HG03571 (cell line): ENCODE data around the gene OOSP1.
"Not testable (repeated sequence)": the region's sequence is repeated elsewhere in the genome, so short reads cannot be mapped to it uniquely, and the experiment has no call there.

Experiments used
- ATAC-seq: cut with Tn5 transposase; IDR thresholded peaks from one replicate; pipeline ENCODE4 v1.9.1; 2021; ENCODE audit not compliant: unreplicated experiment

OOSP1 gene

DNA sequence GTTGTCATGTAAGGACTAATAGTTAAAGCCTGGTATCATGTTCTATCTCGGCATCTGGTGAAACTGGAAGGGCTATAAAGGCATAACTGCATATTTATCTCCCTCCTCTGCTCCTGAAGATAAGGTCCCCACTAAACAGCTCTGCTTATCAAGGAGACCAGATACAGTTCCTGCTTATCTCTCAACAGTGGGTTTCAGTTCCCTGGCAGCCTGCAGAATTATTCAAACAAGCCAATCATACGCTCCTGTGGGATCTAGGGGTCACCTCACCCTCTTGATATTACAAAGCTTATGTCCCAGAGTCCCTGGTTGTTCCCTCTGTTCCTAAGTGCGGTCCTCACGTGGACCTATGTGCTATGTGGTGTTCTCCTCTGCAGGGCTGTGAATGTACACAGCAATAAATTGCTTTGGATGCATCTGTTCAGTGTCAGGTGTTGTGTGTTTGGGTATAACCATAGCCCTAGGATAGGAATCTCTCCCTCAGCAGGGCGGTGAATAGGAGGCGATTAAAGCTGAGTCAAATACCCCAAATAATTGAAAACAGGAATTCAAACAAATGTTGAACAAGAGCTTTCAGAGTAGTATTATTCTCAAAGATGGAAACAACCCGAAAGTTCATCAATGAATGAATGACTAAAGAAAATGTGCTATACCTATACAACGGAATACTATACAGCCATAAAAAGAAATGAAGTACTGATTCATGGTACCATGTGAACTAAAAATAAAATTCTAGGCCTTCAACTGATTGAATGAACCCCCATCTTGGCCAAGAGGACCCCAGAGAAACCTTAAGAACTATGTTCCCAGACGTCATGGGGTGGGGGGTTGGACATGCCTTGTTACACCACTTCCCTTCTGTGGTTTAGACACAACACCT, 22.5 kb downstream of the OOSP1 start:
- no peak for ATAC-seq

GRCh38 chr11:59962107-59962482, 23.9 kb downstream of the OOSP1 start:
- no peak for ATAC-seq

- ATAC-seq: no peak
Observed at GRCh38 chr11:59963733-59964132, 25.5 kb downstream of the OOSP1 start, which contains the start of gene OOSP4A. OOSP4A (plus strand) TSS chr11:59964033; CDS start chr11:59964033, 0 bp downstream.

- ATAC-seq: no peak
Observed at GRCh38 chr11:59965424-59965823, 27.2 kb downstream of the OOSP1 start.

DNA sequence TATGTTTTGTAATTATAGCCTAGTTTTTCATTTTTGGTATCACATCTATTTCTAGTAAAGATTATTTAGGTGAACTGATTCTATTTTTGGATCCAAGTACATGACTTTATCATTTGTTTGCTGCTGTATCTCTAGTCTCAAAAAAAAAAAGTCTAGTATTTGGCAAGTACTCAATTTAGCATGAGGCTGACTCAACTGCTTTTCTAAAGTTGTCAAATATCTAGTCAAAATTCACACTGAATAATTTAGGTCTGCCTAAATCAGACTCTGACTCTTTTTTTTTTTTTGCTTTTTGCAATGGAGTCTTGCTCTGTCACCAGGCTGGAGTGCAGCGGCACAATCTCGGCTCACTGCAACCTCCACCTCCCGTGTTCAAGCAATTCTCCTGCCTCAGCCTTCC, 28.0 kb downstream of the OOSP1 start:
- no peak for ATAC-seq

DNA sequence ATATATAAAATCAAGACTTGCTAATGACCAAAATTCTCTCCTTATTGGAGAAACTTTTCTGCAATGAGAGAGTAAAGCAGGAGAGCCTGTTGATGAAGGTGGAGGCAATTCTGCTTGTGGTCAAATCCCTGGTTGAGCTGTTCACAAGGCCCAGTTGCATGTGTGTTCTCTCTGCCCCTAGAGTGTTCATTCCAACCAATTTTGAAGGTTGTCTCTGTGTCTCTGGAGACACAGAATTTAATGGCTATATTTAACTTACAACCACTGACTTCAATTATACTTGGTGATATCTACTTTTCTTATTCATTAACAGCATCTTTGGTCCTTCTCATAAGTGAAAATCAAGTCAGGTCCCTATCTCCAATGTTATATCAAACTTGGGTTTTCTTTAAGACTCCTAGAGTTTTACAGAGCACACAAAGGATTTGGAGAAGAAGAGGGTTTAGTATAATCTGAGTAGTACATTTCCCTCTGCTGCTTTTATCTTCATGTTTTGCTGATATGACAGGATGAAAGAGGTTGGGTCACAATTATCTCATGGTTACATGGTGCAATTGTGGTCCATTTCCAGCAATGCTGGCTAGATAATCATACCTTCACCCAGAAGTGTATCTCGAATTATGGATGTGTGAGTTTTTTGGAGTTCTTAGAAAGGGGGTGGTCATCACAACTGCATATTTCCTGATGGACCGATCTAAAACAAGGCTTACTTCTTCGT, 29.6 kb downstream of the OOSP1 start:
- no peak for ATAC-seq

DNA sequence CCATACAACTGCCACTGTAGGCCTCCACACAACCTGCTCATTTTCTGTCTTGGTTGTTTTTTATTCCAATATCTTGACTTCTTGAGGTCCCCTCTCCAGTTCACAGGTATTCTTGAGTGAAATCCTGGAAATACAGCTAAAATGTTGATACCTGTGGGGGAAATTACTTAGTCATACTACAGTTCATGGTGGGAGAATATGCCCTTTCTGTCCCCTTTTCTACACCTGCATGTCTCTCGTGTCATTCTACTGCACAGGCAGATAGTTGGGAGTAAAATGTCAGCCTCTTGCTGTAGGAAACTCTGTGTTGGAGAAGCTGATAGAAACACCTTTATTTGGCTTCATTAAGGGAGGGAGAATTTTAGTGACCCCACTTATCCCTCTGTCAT, 30.2 kb downstream of the OOSP1 start:
- ATAC-seq: no peak

DNA sequence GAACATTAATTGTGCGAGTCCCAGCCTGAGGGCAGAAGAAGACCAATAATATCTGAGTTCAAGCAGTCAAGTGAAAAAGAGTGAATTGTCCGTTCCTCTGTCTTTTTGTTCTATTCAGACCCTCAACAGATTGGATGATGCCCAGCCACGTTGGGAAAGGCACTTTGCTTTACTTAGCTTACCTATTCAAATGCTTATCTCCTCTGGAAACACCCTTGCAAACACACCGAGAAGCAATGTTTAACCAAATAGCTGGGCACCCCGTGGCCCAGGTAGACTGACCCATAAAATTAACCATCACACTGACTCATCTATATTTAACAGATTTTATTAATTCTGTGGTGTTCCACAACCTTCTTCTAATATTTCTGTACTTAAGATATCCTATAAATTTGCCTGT, 34.9 kb downstream of the OOSP1 start:
- no peak for ATAC-seq

GRCh38 chr11:59981106-59981770, 43.0 kb downstream of the OOSP1 start:
- no peak for ATAC-seq

- not testable (repeated sequence) for ATAC-seq
Observed at GRCh38 chr11:59982037-59982436, 43.8 kb downstream of the OOSP1 start.

DNA sequence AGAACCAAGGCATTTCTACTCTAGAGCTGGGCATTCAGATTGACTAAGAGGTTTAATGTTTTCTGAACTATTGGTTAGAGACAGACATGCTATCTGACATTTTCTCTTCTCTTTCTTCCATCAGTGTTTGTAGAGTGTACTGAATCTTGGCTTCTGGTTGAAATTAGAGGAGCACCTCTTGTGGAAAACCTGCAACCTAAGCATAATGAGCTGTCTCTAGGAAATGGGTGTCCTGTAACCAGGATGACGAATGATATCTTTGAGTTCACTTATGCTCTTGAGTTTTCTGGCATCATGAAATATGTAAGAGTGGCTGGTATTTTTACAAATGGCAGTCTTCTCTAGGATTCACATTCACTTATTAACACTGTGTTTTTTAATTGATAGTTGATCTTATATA, 45.0 kb downstream of the OOSP1 start:
- no peak for ATAC-seq

DNA sequence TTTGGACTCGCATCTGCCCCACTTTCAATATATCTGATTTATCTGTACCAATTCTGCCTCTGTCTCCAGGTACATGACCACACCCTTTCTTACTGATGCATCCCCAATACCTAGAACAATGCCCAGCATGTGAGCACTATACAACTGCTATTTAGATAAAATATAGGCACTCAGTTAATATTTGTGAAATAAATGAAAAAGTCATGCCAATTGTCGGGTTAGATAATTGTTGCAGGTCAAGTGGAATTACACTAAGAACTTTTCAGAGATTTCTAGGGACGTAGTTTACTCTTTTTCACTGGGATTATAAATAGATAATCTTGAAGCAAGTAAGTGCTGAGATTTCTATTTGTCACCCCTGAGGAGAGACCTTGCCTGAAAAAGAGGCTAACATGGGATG, 46.1 kb downstream of the OOSP1 start:
- ATAC-seq: no peak

GRCh38 chr11:59990421-59990820, 52.2 kb downstream of the OOSP1 start:
- ATAC-seq: no peak

DNA sequence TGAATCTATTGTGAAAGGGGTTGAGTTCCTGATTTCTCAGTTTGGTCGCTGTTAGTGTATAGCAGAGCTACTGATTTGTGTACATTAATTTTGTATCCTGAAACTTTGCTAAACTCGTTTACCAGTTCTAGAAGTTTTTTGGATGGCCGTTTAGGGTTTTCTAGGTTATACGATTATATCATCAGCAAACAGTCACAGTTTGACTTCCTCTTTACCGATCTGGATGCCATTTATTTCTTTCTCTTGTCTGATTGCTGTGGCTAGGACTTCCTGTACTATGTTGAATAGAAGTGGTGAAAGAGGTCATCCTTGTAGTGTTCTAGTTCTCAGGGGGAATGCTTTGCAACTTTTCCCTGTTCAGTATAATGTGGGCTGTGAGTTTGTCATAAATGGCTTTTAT, 54.2 kb downstream of the OOSP1 start:
- no peak for ATAC-seq

DNA sequence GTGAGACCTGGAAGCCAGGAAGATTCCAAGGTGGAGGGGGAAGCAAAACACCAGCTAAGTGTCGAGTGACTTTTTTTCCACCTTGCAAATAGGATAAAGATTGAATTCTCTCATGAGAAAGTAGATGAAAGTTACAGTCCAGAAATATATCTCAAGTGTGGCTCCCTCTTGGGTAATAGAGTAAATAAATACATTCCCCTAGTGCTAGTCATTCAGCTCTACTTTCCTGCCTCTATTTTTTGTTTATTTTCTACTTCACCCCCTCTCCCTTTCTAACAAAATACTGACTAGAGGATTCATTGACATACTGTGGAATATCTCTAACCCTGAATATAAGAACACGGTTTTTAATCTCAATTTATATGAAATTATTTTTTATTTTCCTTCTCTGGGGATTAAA, 59.6 kb downstream of the OOSP1 start:
- ATAC-seq: no peak

- ATAC-seq: no peak
Observed at GRCh38 chr11:59999691-60000090, 61.5 kb downstream of the OOSP1 start.

- no peak for ATAC-seq
Observed at GRCh38 chr11:60003729-60004128, 65.5 kb downstream of the OOSP1 start.

GRCh38 chr11:60005360-60005759, 67.1 kb downstream of the OOSP1 start:
- no peak for ATAC-seq
